GM18873 (cell line): Measurements from ENCODE around the gene GABPB2.

Experiments
- ATAC-seq: cut with Tn5 transposase; IDR thresholded peaks from one replicate; pipeline ENCODE4 v1.9.1; 2021; ENCODE audit warnings: mild to moderate bottlenecking, moderate library complexity, moderate number of reproducible peaks; ENCODE audit not compliant: unreplicated experiment, low FRiP score

The GABPB2 gene

GRCh38 chr1:151070474-151071276 lies at the start of gene GABPB2:
GABPB2 (plus strand) TSS chr1:151070761; CDS start chr1:151088190, 17,429 bp downstream.
- peak; percentile 63 for ATAC-seq

DNA sequence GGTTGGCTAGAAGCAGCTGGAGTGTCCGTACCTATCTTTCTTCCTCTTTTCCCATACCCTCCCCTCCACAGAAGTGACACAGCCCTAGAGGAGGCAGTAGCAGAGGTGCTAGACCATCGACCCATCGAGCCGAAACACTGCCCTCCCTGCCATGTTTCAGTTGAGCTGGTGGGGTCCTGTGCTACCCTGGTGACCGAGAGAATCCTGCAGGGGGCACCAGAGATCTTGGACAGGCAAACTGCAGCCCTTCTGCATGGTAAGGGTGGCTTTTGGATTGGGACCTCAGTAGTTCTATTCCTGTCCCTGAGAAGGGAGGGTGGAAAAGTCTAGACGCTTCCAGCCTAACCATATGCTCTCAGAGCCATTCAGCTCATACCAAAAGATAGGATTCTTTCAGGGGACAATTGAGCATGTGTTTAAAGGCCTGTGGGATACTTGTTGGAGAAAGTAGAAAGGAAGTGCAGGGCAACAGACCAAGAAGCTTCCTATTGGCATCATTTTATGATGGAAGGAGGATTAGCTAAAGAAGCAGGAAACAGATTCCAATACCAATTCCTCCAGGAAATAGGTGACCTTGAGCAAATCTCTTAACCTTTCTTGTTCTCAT lies 45.9 kb upstream of the GABPB2 start:
- no peak for ATAC-seq

DNA sequence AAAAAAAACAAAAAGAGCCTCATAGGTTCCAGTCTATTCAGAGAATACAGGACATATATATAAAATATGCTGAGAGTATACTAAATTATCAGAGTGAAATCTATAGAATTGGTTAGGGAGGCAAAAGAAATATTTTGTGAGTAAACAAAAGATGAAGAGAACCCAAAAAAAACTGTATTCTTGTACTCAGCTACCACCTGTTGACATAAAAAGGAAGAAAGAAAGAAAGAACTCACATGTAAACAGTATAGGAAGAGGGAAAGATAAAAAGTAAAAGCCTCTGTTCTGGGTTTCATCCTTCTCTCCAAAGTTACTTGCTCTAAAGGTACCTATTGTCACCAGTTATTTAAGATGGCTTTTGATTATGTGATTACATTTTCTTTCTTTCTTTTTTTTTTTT lies 44.1 kb upstream of the GABPB2 start:
- no peak for ATAC-seq

DNA sequence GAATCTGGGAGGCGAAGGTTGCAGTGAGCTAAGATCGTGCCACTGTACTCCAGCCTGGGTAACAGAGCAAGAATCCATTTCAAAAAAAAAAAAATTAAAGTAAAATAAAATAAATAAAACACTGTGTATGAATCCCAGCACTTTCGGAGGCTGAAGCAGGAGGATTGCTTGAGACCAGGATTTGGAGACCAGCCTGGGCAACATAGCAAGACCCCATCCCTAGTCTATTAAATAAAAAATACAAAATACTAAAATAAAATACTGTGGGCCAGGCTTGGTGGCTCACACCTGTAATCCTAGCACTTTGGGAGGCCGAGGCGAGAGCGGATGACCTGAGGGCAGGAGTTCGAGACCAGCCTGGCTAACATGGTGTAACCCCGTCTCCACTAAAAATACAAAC lies 38.4 kb upstream of the GABPB2 start:
- ATAC-seq = no peak

DNA sequence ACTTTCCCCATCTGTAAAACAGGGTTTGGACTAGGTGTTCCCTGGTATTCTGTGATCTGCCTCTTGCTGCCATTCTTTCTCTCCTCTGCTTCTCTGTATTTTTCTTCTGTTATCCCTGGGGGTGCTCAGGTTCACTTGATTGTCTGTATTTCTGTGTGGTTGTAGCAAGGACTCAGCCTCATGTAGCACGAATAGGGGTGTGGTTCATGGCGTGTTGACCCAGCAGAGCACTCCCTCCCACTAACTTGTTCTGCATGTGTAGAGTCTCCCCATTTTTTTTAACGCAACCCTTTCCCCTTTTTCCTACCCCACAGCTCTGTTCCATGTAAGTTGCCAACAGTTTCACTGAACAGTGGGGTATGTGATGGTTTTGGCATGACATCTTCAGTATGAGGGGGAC lies 35.4 kb upstream of the GABPB2 start:
- no peak for ATAC-seq

DNA sequence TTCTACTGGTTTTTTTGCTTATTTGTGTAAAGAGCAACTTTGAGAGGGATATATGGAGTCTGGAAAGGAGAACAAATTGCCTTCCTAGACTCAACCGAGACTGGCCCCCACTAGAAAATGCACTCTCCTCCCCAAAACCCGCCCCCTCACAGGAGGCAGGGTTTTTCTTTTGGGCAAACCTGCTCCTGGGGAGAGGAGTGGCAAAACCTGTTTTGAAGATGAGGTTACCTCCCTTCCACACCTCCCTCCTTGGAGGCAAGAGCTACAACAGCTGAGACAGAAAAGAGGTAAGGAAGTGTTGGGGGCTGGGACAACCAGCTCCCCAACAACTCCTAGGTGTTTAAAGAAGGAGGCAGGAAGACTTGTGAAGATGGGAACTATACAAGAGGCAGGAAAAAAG lies 34.2 kb upstream of the GABPB2 start, which contains the start of gene BNIPL:
BNIPL (plus strand) TSS at position 231 of the 400 bp plus-strand sequence; CDS start at position 371, 140 bp downstream.
- ATAC-seq = no peak

DNA sequence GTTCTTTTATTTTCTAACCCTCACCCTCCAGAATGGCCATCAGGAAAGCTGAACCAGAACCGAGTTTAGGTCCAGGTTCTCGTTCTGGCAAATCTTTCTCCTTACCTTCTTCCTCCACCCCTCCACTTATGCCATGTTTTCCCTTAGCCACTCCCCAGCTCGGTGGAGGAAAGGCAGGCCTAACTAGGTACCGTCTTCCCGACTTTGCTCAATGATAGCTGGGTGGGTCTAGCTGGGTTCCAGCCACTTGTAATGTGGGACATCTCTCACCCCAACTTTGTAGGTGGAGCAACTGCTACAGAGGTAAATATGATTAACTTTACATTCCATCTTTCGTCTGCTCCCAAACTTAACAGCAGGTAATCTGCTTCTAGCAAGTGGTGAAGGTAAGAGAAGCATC lies 33.5 kb upstream of the GABPB2 start:
- no peak for ATAC-seq

DNA sequence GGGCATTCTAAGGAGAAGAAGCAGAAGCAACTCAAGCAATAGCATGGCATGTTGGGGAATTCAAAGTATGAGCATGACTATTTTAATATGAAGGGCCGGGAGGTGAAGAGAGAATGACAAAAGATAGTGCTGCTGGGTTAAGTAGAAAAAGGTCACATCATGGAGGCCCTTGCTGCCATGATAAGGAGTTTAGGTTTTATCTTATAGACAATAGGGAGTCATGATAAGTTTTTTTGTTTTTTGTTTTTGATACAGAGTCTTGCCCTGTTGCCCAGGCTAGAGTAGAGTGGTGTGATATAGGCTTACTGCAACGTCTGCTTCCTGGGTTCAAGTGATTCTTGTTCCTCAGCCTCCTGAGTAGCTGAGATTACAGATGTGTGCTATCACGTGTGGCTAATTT lies 31.0 kb upstream of the GABPB2 start:
- ATAC-seq = no peak

DNA sequence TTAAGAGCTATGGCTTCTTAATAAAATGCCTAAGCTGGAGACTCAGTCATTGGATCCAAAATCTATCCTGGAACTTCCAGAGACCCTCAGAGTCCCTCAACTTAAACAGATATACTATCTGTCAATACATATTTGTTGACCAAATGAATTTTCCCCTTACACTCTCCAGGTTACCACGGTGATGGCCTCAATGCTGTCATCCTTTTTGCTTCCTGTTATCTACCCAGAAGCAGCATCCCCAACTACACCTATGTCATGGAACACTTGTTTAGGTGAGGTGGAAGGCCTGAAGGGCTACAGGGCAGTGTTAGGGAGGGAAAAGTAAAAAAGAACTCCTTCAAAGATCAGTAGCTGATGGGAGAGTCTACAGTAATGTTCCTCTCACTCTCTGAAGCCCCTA lies 27.4 kb upstream of the GABPB2 start:
- ATAC-seq = no peak

GRCh38 chr1:151047591-151047924 lies 23.0 kb upstream of the GABPB2 start, which contains the start of gene C1orf56:
C1orf56 (plus strand) TSS chr1:151047751; CDS start chr1:151047848, 97 bp downstream.
- peak; percentile 20 for ATAC-seq

DNA sequence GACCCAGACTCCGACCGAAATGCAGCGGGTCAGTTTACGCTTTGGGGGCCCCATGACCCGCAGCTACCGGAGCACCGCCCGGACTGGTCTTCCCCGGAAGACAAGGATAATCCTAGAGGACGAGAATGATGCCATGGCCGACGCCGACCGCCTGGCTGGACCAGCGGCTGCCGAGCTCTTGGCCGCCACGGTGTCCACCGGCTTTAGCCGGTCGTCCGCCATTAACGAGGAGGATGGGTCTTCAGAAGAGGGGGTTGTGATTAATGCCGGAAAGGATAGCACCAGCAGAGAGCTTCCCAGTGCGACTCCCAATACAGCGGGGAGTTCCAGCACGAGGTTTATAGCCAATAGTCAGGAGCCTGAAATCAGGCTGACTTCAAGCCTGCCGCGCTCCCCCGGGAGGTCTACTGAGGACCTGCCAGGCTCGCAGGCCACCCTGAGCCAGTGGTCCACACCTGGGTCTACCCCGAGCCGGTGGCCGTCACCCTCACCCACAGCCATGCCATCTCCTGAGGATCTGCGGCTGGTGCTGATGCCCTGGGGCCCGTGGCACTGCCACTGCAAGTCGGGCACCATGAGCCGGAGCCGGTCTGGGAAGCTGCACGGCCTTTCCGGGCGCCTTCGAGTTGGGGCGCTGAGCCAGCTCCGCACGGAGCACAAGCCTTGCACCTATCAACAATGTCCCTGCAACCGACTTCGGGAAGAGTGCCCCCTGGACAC lies 22.5 kb upstream of the GABPB2 start:
- ATAC-seq = peak; percentile 48

- ATAC-seq = peak; percentile 5
Measured at GRCh38 chr1:151048645-151049032, 21.9 kb upstream of the GABPB2 start.

- no peak for ATAC-seq
Measured at GRCh38 chr1:151049458-151049857, 21.1 kb upstream of the GABPB2 start.

DNA sequence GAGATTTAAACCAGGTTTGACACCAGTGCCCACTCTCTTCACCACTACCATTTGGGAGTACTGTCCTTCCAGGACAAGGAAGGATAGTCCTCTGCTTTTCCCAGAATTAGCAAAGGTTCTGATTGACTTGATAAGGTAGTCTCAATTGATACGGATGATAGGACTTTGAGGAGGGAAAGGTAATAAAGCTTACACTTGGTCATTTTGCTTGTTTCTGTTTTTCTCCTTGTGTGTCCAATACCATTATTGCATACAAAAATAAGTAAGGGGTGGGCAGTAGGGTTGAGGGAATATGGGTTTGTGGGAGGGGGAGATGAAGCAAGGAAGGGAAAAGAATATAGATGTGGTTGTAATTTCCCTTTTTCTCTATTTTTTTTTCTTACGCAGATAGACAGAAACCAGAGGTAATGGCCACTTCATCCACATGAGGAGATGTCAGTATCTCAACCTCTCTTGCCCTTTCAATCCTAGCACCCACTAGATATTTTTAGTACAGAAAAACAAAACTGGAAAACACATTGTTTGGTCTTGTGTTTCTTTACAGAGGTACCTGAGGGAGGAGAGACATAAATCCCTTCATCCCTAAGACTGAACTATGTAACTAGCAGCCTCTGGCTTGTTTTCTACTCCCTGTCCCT lies 20.4 kb upstream of the GABPB2 start:
- no peak for ATAC-seq

- ATAC-seq = no peak
Measured at GRCh38 chr1:151051356-151052009, 19.1 kb upstream of the GABPB2 start.

GRCh38 chr1:151054971-151055547 lies 15.5 kb upstream of the GABPB2 start:
- no peak for ATAC-seq

DNA sequence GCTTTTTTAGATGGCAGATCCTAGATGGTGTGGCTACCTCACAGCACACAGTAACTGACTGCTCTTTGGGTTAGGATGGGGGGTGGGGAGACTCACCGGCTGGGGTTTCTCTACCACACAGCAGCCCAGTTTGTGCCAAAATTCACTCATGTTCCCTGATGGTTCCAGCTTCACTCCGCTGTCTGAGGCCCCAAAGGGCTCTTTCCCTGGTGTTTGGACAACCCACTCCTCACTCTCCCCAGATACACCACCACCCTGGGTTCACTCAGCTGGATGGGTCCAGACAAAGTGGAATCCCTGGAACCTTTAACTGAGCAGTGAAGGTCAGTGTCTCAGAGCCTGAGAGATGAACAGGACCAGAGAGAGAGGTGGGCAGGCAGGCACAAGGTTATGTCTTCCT lies 15.0 kb upstream of the GABPB2 start:
- no peak for ATAC-seq

- no peak for ATAC-seq
Measured at GRCh38 chr1:151056149-151056548, 14.4 kb upstream of the GABPB2 start.

DNA sequence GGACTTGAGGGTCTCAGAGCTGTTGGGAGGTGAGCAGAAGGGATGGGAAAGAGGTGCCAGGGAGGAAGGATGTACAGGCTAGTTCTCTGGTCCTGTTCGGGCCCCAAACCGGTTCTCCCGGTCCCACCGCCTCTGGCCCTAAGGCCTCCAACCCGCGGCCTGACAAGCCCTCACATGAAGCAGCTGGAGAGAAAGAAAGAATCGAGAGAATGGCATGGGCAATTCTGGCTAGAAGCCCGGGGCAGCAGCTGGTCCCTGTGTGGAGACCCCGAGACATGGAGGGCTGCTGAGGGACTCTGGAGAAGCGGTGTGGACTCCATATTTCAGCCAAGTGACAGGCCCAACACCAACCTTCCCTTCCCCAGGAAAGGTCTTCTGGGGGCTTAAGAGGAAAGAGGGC lies 11.9 kb upstream of the GABPB2 start:
- ATAC-seq = no peak
